ENCODE measurements around the gene FAM83C.

FAM83C gene

DNA sequence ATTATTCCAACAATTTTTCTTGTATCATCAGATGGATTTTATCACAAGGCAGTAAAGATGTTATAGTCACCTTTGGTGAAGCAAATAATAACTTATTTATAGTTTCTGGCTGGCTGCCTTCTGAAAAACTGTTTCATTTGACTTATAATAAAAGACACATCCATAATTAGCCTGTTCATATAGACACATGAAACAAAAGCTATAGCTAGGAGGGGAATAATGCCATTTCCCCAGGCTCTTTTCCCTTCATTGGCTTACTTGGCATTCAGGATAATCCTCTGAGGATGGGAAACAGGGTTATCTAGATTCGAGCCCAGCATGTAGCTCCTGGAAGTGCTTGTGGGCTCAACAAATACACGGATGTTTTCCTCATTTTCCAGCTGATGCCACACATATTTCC is 48.2 kb downstream of the FAM83C start:
- TF ChIP-seq, protein P1, sequence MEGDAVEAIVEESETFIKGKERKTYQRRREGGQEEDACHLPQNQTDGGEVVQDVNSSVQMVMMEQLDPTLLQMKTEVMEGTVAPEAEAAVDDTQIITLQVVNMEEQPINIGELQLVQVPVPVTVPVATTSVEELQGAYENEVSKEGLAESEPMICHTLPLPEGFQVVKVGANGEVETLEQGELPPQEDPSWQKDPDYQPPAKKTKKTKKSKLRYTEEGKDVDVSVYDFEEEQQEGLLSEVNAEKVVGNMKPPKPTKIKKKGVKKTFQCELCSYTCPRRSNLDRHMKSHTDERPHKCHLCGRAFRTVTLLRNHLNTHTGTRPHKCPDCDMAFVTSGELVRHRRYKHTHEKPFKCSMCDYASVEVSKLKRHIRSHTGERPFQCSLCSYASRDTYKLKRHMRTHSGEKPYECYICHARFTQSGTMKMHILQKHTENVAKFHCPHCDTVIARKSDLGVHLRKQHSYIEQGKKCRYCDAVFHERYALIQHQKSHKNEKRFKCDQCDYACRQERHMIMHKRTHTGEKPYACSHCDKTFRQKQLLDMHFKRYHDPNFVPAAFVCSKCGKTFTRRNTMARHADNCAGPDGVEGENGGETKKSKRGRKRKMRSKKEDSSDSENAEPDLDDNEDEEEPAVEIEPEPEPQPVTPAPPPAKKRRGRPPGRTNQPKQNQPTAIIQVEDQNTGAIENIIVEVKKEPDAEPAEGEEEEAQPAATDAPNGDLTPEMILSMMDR (IDR thresholded peaks at IDR 0.05; ENCODE audit: low read depth, low read length), result no peak
- no peak for TF ChIP-seq EZH2phosphoT487 (IDR thresholded peaks at IDR 0.05; ENCODE audit: low read depth)
- no peak overlapping the region for H3K4me3 ChIP-seq (ENCODE audit: low read length)
- H3K27me3 ChIP-seq (ENCODE audit: low read depth, low read length), result peaks cover 35% of the 10 kb centered on the region
- H3K4me1 ChIP-seq (ENCODE audit: low read length), result no peaks in the 10 kb centered on the region
- no peak overlapping the region for H3K27ac ChIP-seq (ENCODE audit: low read length)
- no peak overlapping the region for H3K4me2 ChIP-seq (ENCODE audit: low read length)
- H3K36me3 ChIP-seq (replicated peaks; ENCODE audit: low read depth, low read length), result no peaks in the 10 kb centered on the region
- no peaks in the 10 kb centered on the region for H3K79me2 ChIP-seq (ENCODE audit: low read length)
- no peak overlapping the region for H2AFZ ChIP-seq (ENCODE audit: low read depth, low read length)
- H4K20me1 ChIP-seq (ENCODE audit: insufficient read depth, low read length), result no peaks in the 10 kb centered on the region
- no peak overlapping the region for H3K9ac ChIP-seq (ENCODE audit: low read length)
- no peaks in the 10 kb centered on the region for H3K9me3 ChIP-seq (ENCODE audit: insufficient read depth, low read length)

DNA sequence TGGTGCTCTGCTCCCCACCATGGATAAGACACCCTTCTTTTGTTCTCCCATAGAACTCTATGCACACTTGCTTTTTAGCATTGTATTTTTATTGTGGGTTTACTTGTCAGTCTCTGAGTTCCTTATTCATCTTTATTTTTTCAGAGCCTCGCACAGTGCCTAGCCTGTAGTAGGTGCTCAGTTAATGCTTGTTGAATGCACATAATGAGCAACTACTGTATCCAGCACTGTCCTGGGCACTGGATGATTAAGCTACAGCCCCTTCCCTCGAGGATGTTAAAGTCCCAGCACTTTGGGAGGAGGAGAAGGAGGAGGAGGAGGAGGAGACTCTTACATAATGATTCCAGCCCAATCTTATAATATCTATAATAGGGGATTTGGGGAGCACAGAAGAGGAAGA is 48.9 kb downstream of the FAM83C start:
- no peak for TF ChIP-seq EZH2phosphoT487 (IDR thresholded peaks at IDR 0.05; ENCODE audit: low read depth)
- TF ChIP-seq, protein P1 (IDR thresholded peaks at IDR 0.05; ENCODE audit: low read depth, low read length), result no peak
- Histone ChIP-seq H3K4me3 (ENCODE audit: low read length) (no peak overlapping the region), H3K4me2 (ENCODE audit: low read length) (no peak overlapping the region), H4K20me1 (ENCODE audit: insufficient read depth, low read length) (no peaks in the 10 kb centered on the region), H3K4me1 (ENCODE audit: low read length) (no peaks in the 10 kb centered on the region), H3K79me2 (ENCODE audit: low read length) (no peaks in the 10 kb centered on the region), H3K36me3 (replicated peaks; ENCODE audit: low read depth, low read length) (no peaks in the 10 kb centered on the region), H3K27ac (ENCODE audit: low read length) (no peak overlapping the region), H3K9ac (ENCODE audit: low read length) (no peak overlapping the region), H3K9me3 (ENCODE audit: insufficient read depth, low read length) (no peaks in the 10 kb centered on the region), H3K27me3 (ENCODE audit: low read depth, low read length) (peaks cover 35% of the 10 kb centered on the region), H2AFZ (ENCODE audit: low read depth, low read length) (no peak overlapping the region)

DNA sequence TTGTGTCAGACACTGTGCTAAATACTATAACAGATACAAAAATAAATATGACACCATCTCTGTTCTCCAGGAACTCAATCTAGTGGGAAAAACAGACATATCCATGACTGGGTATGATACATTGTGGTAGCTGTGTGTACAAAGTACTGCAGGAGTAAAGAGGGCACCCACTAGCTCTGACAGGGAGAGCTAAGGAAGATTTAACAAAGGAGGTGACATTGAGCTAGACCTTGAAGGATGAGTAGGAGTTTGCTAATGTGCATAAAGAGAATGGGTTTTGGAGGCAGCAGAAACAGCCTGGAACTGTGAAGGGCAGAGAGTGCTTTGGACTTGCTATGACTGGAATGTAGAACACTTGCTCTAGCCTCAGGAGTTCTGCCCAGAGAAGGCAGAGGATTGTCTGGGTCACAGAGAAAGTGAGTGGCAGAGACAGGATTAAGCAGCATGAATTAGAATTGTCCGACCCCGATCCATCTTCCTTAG is 51.4 kb downstream of the FAM83C start:
- no peak overlapping the region for H3K27ac ChIP-seq (ENCODE audit: low read length)
- H3K9ac ChIP-seq (ENCODE audit: low read length), result no peak overlapping the region
- H3K4me3 ChIP-seq (ENCODE audit: low read length), result no peak overlapping the region
- peaks cover 39% of the 10 kb centered on the region for H3K27me3 ChIP-seq (ENCODE audit: low read depth, low read length)
- TF ChIP-seq EZH2phosphoT487 (IDR thresholded peaks at IDR 0.05; ENCODE audit: low read depth), result no peak
- TF ChIP-seq, protein P1 (IDR thresholded peaks at IDR 0.05; ENCODE audit: low read depth, low read length), result no peak
- H3K4me2 ChIP-seq (ENCODE audit: low read length), result no peak overlapping the region
- no peaks in the 10 kb centered on the region for H4K20me1 ChIP-seq (ENCODE audit: insufficient read depth, low read length)
- no peaks in the 10 kb centered on the region for H3K79me2 ChIP-seq (ENCODE audit: low read length)
- no peaks in the 10 kb centered on the region for H3K9me3 ChIP-seq (ENCODE audit: insufficient read depth, low read length)
- no peaks in the 10 kb centered on the region for H3K36me3 ChIP-seq (replicated peaks; ENCODE audit: low read depth, low read length)
- H2AFZ ChIP-seq (ENCODE audit: low read depth, low read length), result no peak overlapping the region
- no peaks in the 10 kb centered on the region for H3K4me1 ChIP-seq (ENCODE audit: low read length)

DNA sequence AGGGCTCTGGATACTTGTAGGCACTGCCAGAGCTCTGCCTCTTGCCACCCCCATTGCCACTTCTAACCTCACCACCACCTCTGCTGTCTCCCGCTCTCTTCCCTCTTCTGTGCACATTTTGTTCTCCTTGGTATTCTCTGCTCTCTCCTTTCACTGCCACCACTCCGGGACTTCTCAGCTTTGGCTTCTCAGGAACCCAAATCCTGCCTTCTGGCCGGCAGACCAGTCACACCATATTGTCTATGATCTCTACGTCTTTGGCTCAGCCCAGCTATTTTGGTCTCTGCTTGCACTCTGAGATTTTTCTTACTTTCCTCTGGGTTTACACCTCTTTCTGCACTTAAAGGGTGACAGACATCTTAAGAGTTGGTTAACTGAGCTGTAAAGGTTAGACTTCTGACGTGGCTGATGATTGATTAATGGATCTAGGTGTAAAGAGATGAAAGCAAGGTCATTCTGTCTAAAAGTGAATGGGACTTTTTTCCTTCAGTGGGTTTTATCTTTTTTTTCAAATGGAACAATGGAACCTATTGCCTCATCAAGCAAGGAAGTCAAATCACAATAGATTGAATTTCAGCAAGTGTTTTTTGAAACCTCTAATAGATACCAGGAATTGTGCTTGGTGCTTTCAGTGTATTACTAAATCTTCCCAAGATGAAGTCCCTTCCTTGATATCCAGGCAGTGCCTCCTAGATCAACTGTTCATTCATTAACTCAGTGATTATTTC is 52.0 kb downstream of the FAM83C start:
- H2AFZ ChIP-seq (ENCODE audit: low read depth, low read length), result no peak overlapping the region
- no peaks in the 10 kb centered on the region for H3K79me2 ChIP-seq (ENCODE audit: low read length)
- no peaks in the 10 kb centered on the region for H3K36me3 ChIP-seq (replicated peaks; ENCODE audit: low read depth, low read length)
- H3K4me3 ChIP-seq (ENCODE audit: low read length), result no peak overlapping the region
- H3K4me1 ChIP-seq (ENCODE audit: low read length), result no peaks in the 10 kb centered on the region
- no peaks in the 10 kb centered on the region for H4K20me1 ChIP-seq (ENCODE audit: insufficient read depth, low read length)
- no peak overlapping the region for H3K9ac ChIP-seq (ENCODE audit: low read length)
- H3K4me2 ChIP-seq (ENCODE audit: low read length), result no peak overlapping the region
- peaks cover 39% of the 10 kb centered on the region for H3K27me3 ChIP-seq (ENCODE audit: low read depth, low read length)
- no peak overlapping the region for H3K27ac ChIP-seq (ENCODE audit: low read length)
- TF ChIP-seq, protein P1 (IDR thresholded peaks at IDR 0.05; ENCODE audit: low read depth, low read length), result no peak
- TF ChIP-seq EZH2phosphoT487 (IDR thresholded peaks at IDR 0.05; ENCODE audit: low read depth), result no peak
- no peaks in the 10 kb centered on the region for H3K9me3 ChIP-seq (ENCODE audit: insufficient read depth, low read length)

Data from OCI-LY3 (cell line).